GM12873 (cell line): ENCODE results near the gene SDK2.

Source experiments
- TF ChIP-seq, protein P1 (sequence below): IDR thresholded peaks from 2 replicates; pipeline ENCODE4 v1.5.1; 2012; ENCODE audit warnings: low read depth, mild to moderate bottlenecking, moderate library complexity, low read length, control low read depth; ENCODE audit not compliant: insufficient read depth; ENCODE audit errors: missing control alignments

SDK2 gene

GRCh38 chr17:73646409-73647300 lies 2.4 kb upstream of the SDK2 start:
- TF ChIP-seq, protein P1, sequence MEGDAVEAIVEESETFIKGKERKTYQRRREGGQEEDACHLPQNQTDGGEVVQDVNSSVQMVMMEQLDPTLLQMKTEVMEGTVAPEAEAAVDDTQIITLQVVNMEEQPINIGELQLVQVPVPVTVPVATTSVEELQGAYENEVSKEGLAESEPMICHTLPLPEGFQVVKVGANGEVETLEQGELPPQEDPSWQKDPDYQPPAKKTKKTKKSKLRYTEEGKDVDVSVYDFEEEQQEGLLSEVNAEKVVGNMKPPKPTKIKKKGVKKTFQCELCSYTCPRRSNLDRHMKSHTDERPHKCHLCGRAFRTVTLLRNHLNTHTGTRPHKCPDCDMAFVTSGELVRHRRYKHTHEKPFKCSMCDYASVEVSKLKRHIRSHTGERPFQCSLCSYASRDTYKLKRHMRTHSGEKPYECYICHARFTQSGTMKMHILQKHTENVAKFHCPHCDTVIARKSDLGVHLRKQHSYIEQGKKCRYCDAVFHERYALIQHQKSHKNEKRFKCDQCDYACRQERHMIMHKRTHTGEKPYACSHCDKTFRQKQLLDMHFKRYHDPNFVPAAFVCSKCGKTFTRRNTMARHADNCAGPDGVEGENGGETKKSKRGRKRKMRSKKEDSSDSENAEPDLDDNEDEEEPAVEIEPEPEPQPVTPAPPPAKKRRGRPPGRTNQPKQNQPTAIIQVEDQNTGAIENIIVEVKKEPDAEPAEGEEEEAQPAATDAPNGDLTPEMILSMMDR = peak; percentile 23

DNA sequence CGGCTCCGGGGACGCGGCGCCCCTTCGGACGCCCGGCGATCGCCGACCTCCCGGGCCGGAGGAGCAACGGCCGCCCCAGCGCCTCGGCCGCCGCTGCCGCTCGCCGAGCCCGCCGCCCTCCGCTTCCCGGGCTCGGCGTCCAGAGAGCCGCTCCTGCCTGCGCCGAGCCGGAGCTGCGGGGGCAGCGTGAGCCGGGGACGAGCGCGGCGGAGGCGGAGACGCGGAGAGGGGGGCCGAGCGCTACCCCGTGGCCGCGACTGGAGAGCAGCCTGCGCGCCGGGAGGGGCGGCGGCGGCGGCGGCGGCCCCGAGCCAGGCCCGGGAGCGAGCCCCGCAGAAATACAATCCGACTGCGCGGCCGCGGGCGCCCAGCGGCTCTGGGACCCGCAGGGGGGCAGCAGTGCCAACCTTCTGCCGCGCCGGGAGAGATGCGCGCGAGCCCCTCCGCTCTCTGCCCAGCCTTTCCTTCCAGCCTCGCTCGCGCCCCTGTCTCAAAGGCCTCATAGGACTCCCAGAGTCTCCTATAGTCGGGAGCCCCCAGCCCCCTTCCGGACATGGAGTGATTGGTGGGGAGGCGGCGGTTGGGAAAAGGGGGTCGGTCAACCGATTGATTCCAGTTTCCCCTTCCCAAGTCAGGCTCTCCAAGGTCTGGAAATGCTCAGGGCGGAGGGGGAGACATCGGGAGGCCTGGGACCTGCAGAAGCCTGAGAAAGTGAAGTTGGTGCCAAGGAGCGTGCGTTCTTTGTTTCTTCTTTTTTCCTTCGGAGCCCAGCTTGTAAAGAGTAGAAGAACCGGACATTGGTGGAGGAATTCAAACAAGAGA lies 1.0 kb upstream of the SDK2 start:
- TF ChIP-seq, protein P1 = no peak

DNA sequence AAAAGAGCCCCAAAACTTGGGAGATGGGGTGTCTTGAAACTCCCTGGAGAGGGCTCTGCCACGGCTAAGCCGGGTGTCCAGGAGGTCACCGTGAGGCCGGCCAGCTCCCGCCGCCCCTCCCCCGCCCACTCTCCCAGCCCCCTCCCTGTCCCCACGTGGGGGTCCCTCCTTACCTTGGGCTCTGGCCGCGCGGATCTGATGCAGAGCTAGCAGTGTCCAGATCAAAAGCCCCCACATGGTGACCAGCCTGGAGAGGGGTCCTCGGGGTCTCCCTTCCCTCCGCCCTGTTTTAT lies 447 bp downstream of the SDK2 start:
- TF ChIP-seq, protein P1 = no peak

GRCh38 chr17:73643001-73643851 lies 1.0 kb downstream of the SDK2 start:
- TF ChIP-seq, protein P1 = peak; percentile 26

GRCh38 chr17:73642659-73643000 lies 1.6 kb downstream of the SDK2 start:
- TF ChIP-seq, protein P1 = no peak

DNA sequence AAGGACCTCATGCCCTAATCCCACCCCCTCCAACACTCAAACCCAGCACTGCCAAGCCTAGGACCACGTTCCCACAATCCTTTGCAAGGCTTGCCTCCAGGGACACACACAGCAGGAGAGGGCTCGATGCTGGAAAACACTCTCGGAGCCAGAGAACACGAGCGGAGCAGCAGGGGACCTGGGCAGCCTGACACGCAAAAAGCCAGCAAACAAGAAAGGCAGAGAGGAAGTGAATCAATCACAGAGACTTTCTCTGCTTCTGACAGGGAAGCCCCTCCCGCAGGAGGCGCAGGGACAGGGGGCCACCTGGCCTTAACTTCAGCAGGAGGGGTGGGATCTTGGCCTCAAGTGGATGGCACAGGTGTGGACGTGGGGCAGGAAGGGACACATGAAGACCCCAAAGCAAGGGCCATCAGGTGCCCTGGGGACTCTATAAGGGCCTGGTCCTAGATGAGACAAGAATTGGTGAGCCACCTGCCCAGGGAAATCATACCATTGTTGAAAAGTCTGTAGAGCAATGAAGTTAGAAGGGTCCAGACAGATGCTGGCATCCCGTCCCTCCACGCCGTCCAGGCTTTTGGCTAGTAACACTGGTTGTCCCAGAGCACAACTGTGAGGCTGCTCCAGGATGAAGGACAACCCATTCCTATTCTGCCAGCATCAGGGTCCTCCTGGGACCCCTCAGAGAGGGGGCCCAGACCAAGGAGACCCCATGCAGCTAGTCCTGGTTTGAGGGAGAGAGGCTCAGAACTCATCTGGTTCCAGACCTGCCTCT lies 2.2 kb downstream of the SDK2 start:
- TF ChIP-seq, protein P1 = no peak

- TF ChIP-seq, protein P1 = no peak
Measured at GRCh38 chr17:73640691-73641090, 3.6 kb downstream of the SDK2 start.
